RWPE2 (cell line): ENCODE results near the gene NXPE1.
"Not testable (repeated sequence)": the region's sequence is repeated elsewhere in the genome, so short reads cannot be mapped to it uniquely, and the experiment has no call there.

Experiments
- ATAC-seq: fragments of 200-7000 bp; cut with Tn5 transposase; 3 replicates; pipeline ENCODE4 v1.9.1; 2021; ENCODE audit warnings: low read depth
- DNase-seq: peaks from one replicate; pipeline ENCODE4 v3.0.0-alpha.2; 2020; ENCODE audit warnings: low spot score
- H3K27ac ChIP-seq: fragments of 450-650 bp; 2 replicates; pipeline ENCODE4 v1.5.1; 2017; ENCODE audit warnings: mild to moderate bottlenecking; ENCODE audit not compliant: poor library complexity, severe bottlenecking
- H3K27me3 ChIP-seq: fragments of 250-450 bp; sonication (Bioruptor Pico); 2 replicates; pipeline ENCODE4 v1.5.1; 2021; ENCODE audit warnings: mild to moderate bottlenecking, moderate library complexity; ENCODE audit not compliant: insufficient read depth, poor library complexity, severe bottlenecking
- H3K36me3 ChIP-seq: fragments of 250-450 bp; sonication (Bioruptor Pico); 2 replicates; pipeline ENCODE4 v1.5.1; 2020; ENCODE audit warnings: low read depth, mild to moderate bottlenecking, moderate library complexity
- H3K4me1 ChIP-seq: fragments of 250-450 bp; sonication (Bioruptor Pico); 2 replicates; pipeline ENCODE4 v1.5.1; 2021; ENCODE audit warnings: mild to moderate bottlenecking, moderate library complexity; ENCODE audit not compliant: insufficient read depth, poor library complexity, severe bottlenecking
- H3K4me3 ChIP-seq: fragments of 250-450 bp; sonication (Bioruptor Pico); 2 replicates; pipeline ENCODE4 v1.5.1; 2021; ENCODE audit warnings: mild to moderate bottlenecking, moderate library complexity; ENCODE audit not compliant: severe bottlenecking
- H3K9me3 ChIP-seq: fragments of 250-450 bp; sonication (Bioruptor Pico); 2 replicates; pipeline ENCODE4 v1.5.1; 2021; ENCODE audit warnings: mild to moderate bottlenecking, moderate library complexity; ENCODE audit not compliant: severe bottlenecking
- CTCF ChIP-seq: fragments of 450-650 bp; IDR thresholded peaks from one replicate; pipeline ENCODE4 v1.5.1; 2017; ENCODE audit warnings: mild to moderate bottlenecking, moderate library complexity; ENCODE audit not compliant: poor library complexity, severe bottlenecking

The NXPE1 gene

DNA sequence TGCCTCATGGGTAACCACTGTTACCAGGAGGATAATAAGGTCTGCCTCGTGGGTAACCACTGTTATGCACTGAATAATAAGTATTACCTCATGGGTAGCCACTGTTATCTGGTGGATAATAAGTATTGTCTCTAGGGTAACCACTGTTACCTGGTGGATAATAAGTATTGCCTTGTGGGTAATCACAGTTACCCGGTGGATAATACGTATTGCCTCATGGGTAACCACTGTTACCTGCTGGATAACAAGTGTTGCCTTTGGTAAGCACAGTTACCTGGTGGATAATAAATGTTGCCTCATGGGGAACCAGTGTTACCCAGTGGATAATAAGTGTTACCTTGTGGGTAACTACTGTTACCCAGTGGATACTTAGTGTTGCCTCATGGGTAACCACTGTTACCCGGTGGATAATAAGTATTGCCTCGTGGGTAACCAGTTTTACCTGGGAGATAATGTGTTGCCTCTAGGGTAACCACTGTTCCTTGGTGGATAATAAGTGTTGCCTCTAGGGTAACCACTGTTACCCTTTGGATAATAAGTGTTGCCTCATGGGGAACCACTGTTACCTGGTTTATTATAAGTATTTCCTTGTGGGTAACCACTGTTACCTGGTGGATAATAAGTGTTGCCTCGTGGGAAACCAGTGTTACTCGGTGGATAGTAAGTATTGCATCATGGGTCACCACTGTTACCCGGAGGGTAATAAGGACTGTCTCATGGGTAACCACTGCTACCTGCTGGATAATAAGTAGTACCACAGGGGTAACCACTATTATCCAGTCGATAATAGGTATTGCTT lies 46.5 kb upstream of the NXPE1 start:
- no peaks in the 10 kb centered on the region for H3K4me1 ChIP-seq
- ATAC-seq (no peak), DNase-seq (no peak)
- H3K36me3 ChIP-seq: no peaks in the 10 kb centered on the region
- H3K27me3 ChIP-seq: no peaks in the 10 kb centered on the region
- no peak overlapping the region for H3K27ac ChIP-seq
- H3K9me3 ChIP-seq: no peaks in the 10 kb centered on the region
- H3K4me3 ChIP-seq: no peak overlapping the region
- no peak for TF ChIP-seq CTCF

GRCh38 chr11:114605370-114605769 lies 45.7 kb upstream of the NXPE1 start:
- DNase-seq: no peak
- ATAC-seq: no peak
- no peak for TF ChIP-seq CTCF
- Histone ChIP-seq H3K36me3 (no peaks in the 10 kb centered on the region), H3K27me3 (no peaks in the 10 kb centered on the region), H3K4me3 (no peak overlapping the region), H3K4me1 (no peaks in the 10 kb centered on the region), H3K9me3 (no peaks in the 10 kb centered on the region), H3K27ac (no peak overlapping the region)

DNA sequence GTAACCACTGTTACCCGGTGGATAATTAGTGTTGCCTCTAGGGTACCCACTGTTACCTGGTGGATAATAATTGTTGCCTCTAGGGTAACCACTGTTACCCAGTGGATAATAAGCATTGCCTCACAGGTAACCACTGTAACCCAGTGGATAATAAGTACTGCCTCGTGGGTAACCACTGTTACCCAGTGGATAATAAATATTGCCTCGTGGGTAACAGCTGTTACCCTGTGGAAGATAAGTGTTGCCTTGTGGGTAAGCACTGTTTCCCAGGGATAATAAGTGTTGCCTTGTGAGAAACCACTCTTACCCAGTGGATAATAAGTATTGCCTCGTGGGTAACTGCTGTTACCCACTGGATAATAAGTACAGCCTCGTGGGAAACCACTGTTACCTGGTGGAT lies 45.2 kb upstream of the NXPE1 start:
- Histone ChIP-seq H3K27me3 (no peaks in the 10 kb centered on the region), H3K4me1 (no peaks in the 10 kb centered on the region), H3K27ac (no peak overlapping the region), H3K4me3 (no peak overlapping the region), H3K9me3 (no peaks in the 10 kb centered on the region), H3K36me3 (no peaks in the 10 kb centered on the region)
- ATAC-seq (no peak), DNase-seq (no peak)
- no peak for TF ChIP-seq CTCF

DNA sequence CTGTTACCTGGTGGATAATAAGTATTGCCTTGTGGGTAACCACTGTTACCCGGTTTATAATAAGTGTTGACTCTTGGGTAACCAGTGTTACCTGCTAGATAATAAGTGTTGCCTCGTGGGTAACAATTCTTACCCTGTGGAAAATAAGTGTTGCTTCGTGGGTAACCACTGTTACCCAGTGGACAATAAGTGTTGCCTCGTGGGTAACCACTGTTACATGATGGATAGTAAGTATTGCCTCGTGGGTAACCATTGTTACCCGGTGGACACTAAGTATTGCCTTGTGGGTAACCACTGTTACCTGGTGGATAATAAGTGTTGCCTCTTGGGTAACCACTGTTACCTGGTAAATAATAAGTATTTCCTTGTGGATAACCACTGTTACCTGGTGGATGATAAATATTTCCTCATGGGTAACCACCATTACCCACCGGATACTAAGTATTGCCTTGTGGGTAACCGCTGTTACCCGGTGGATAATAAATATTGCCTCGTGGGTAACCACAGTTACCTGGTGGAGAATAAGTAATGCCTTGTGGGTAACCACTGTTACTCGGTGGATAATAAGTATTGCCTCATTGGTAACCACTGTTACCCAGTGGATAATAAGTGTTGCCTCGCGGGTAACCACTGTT lies 44.6 kb upstream of the NXPE1 start:
- DNase-seq: no peak
- no peak for TF ChIP-seq CTCF

GRCh38 chr11:114603151-114603550 lies 43.5 kb upstream of the NXPE1 start:
- H3K27ac ChIP-seq, H3K4me1 ChIP-seq, DNase-seq, H3K27me3 ChIP-seq, H3K36me3 ChIP-seq, ATAC-seq, H3K4me3 ChIP-seq, H3K9me3 ChIP-seq: not testable (repeated sequence)

More for the DNA sequence above, 44.6 kb upstream of the NXPE1 start:
- no peaks in the 10 kb centered on the region for H3K36me3 ChIP-seq
- no peaks in the 10 kb centered on the region for H3K4me1 ChIP-seq
- no peak overlapping the region for H3K4me3 ChIP-seq
- no peaks in the 10 kb centered on the region for H3K27me3 ChIP-seq
- no peaks in the 10 kb centered on the region for H3K9me3 ChIP-seq
- no peak overlapping the region for H3K27ac ChIP-seq
- ATAC-seq: no peak
